GM21526 (cell line): ENCODE measurements around the gene CRYZL1.

Experiments
- ATAC-seq: cut with Tn5 transposase; IDR thresholded peaks from one replicate; pipeline ENCODE4 v1.9.1; 2021; ENCODE audit warnings: moderate library complexity; ENCODE audit not compliant: unreplicated experiment, low FRiP score

Gene CRYZL1

DNA sequence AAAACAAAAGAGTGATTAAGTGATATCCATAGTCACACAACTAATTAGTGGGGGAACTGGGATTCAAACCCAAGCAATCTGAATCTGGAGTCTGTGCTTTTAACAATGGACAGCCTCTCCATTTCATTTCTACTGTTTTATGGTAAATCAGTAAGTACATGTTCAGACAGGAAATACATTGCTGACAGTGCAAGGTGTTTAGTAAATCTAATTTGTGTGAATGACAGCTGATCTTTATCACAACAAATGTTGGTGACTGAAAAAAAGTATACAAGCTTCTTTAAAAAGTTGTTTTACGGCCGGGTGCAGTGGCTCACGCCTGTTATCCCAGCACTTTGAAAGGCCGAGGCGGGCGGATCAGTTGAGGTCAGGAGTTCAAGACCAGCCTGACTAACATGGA lies 73.6 kb downstream of the CRYZL1 start:
- ATAC-seq = no peak

DNA sequence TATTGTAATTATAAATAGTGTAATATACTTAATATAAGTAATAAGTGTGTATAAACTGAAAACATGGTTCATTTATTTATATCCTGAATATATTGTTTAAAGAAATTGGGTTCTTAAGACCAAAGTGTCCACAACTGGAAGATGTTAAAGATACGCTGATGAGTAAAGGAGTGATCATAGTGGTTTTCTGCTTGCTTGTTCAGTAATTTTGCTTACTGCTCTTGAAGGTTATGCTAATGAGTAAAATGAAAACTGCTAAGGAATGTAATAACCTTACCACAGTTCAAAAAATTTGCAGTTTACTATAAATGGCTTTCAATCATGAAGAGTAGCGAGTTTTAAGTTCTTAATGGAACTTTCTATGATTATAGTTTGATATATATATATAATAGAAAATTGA lies 75.0 kb downstream of the CRYZL1 start:
- ATAC-seq = no peak

DNA sequence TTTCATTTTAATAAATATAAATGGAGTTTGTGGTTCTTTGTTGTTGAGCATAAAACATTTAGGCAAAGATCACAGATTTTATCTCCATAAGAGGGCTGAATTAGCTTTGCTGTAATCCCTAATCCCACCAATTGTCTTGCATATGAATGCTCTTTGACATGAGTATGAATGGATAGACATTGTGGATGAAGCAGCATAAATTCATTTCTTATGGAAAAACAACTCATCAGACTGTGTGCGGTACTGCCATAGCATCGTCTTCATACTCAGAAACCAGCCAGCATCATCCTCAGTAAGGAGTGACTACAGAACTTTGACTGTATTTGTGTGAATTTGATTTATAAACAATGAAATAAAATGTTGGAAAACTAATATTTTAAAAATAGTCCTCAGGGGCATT lies 79.2 kb downstream of the CRYZL1 start:
- no peak for ATAC-seq

DNA sequence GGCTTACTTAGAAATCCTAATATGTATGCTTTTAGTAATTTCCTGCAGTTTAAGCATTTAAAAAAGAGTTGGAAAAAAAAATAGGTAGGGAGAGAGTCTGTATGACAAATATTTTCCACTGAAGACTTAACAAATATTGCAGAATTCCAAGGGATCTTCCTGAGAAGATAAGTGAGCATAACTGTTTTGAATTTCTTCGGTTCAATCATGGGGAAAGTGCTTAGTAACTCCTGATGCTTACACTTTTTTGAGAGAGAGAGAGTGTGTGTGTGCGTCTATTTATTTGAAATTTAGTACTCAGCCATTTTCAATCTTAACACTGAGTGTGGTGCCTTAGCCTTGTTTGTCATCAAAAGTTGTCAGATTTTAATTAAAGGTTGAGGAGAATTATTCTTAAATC lies 80.2 kb downstream of the CRYZL1 start:
- no peak for ATAC-seq

DNA sequence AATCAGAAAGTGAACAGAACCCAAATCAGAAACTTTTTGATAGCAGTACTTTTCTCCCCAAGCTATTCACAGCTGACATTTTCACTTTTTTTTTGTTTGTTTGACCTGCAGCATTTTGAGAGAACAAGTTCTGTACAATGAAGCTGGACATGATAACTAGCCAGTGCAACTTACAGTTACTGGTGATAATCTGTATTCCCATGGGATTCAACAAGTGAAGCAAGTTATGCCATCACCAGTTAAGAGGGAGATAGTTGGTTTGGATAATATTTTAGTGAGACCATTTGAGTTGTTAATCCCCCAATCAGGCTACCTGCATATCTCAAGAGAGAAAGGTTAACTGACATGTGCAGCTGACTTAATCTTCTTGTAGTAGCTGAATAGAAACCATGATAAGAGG lies 80.6 kb downstream of the CRYZL1 start:
- no peak for ATAC-seq

DNA sequence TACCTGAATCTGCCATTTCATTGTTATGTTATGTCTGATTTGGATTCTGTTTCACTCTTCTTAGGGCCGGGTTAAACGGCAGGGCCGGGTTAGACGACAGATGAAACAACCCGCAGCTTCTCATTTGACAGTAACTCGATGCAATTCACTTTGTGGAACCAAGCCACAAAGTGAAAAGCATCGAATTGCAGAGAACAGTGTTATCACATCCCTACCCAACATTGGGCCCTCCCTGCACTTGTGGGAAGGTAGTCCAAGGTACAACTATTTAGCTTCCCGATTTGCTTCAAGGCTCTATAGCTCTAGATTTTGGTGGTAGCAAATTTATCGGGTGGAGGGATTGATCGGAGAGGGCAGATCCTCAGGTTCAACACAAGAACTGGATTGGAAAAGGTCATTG lies 81.7 kb downstream of the CRYZL1 start:
- ATAC-seq = no peak

DNA sequence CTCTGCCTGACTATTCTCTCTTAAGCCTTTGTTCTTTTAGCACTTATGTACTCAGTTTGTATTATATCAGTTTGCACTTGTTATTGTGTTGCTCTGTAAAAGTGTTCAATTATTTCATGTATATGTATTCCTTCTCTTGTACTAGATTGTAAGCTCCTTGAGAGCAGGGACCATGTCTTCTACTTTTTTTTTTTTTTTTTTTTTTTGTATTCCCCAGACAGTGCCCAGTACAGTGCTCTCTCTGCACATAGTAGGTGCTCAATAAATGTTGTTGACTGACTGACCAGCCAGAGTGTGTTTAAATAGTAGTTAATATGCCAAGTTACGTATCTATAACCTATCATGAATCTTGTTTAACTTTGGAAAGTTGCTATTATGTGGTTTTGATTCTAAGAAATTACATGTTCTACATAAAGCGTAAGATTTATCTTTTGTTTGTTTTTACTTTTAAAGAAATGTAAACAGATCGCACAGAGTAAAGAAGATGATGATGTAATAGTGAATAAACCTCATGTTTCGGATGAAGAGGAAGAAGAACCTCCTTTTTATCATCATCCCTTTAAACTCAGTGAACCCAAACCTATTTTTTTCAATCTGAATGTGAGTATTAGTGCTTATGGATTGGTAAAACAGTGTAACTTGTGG lies 82.6 kb downstream of the CRYZL1 start:
- ATAC-seq = no peak

DNA sequence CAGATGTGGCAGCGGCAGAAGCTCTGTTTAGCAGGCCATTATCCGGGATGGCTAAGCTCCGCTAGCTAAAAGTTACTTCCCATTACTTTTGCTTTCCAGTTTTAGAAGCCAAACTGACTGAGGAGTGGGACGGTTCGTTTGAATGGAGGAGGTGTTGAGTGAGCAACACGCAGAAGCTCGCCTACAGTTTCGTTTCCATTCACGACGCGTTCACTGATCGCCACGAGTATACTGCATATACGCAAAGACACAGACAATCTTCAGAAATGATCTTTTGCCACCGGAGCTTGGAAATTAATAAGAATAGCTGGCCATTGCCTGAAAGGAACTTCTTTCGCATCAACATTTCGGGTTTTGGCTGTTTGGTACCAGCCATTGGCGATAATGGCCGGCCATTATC lies 84.1 kb downstream of the CRYZL1 start:
- ATAC-seq = no peak

DNA sequence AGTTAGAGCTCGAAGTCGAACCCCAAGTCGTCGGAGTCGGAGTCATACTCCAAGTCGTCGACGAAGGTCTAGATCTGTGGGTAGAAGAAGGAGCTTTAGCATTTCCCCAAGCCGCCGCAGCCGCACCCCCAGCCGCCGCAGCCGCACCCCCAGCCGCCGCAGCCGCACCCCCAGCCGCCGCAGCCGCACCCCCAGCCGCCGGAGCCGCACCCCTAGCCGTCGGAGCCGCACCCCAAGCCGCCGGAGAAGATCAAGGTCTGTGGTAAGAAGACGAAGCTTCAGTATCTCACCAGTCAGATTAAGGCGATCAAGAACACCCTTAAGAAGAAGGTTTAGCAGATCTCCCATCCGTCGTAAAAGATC lies 86.6 kb downstream of the CRYZL1 start:
- no peak for ATAC-seq

DNA sequence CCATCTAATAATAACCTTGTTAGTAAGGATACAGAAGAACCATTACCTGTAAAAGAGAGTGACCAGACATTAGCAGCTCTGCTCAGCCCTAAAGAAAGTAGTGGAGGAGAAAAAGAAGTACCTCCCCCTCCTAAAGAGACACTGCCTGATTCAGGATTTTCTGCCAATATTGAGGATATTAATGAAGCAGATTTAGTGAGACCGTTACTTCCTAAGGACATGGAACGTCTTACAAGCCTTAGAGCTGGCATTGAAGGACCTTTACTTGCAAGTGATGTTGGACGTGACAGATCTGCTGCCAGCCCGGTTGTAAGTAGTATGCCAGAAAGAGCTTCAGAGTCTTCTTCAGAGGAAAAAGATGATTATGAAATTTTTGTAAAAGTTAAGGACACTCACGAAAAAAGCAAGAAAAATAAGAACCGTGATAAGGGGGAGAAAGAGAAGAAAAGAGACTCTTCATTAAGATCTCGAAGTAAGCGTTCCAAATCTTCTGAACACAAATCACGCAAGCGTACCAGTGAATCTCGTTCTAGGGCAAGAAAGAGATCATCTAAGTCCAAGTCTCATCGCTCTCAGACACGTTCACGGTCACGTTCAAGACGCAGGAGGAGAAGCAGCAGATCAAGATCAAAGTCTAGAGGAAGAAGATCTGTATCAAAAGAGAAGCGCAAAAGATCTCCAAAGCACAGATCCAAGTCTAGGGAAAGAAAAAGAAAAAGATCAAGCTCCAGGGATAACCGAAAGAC lies 87.1 kb downstream of the CRYZL1 start:
- ATAC-seq = no peak

DNA sequence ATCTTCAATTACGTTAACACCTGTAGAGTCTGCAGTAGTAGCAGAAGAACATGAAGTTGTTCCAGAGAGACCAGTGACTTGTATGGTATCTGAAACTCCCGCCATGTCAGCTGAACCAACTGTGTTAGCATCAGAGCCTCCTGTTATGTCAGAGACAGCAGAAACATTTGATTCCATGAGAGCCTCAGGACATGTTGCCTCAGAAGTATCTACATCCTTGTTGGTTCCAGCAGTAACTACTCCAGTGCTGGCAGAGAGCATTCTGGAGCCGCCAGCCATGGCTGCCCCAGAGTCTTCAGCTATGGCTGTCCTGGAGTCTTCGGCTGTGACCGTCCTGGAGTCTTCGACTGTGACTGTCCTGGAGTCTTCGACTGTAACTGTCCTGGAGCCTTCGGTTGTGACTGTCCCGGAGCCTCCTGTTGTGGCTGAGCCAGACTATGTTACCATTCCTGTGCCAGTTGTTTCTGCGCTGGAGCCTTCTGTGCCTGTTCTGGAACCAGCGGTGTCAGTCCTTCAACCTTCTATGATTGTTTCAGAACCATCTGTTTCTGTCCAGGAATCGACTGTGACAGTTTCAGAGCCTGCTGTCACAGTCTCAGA lies 88.4 kb downstream of the CRYZL1 start:
- no peak for ATAC-seq

DNA sequence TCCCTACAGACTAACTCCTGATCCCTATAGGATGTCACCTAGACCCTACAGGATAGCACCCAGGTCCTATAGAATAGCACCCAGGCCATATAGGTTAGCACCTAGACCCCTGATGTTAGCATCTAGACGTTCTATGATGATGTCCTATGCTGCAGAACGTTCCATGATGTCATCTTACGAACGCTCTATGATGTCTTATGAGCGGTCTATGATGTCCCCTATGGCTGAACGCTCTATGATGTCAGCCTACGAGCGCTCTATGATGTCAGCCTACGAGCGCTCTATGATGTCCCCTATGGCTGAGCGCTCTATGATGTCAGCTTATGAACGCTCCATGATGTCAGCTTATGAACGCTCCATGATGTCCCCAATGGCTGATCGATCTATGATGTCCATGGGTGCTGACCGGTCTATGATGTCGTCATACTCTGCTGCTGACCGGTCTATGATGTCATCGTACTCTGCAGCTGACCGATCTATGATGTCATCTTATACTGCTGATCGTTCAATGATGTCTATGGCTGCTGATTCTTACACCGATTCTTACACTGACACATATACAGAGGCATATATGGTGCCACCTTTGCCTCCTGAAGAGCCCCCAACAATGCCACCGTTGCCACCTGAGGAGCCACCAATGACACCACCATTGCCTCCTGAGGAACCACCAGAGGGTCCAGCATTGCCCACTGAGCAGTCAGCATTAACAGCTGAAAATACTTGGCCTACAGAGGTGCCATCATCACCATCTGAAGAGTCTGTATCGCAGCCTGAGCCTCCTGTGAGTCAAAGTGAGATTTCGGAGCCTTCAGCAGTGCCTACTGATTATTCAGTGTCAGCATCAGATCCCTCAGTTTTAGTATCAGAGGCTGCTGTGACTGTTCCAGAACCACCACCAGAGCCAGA lies 89.2 kb downstream of the CRYZL1 start:
- ATAC-seq = no peak

DNA sequence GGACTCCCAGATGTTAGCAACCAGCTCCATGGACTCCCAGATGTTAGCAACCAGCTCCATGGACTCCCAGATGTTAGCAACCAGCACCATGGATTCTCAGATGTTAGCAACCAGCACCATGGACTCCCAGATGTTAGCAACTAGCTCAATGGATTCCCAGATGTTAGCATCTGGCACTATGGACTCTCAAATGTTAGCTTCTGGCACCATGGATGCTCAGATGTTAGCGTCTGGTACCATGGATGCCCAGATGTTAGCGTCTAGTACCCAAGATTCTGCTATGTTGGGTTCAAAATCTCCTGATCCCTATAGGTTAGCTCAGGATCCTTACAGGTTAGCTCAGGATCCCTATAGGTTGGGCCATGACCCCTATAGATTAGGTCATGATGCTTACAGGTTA lies 89.9 kb downstream of the CRYZL1 start:
- no peak for ATAC-seq

DNA sequence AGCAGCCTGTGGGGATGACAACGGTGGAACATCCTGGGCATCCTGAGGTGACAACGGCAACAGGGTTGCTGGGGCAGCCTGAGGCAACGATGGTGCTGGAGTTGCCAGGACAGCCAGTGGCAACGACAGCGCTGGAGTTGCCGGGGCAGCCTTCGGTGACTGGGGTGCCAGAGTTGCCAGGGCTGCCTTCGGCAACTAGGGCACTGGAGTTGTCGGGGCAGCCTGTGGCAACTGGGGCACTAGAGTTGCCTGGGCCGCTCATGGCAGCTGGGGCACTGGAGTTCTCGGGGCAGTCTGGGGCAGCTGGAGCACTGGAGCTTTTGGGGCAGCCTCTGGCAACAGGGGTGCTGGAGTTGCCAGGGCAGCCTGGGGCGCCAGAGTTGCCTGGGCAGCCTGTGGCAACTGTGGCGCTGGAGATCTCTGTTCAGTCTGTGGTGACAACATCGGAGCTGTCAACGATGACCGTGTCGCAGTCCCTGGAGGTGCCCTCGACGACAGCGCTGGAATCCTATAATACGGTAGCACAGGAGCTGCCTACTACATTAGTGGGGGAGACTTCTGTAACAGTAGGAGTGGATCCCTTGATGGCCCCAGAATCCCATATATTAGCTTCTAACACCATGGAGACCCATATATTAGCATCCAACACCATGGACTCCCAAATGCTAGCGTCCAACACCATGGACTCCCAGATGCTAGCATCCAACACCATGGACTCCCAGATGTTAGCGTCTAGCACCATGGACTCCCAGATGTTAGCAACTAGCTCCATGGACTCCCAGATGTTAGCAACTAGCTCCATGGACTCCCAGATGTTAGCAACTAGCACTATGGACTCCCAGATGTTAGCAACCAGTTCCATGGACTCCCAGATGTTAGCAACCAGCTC lies 90.5 kb downstream of the CRYZL1 start:
- no peak for ATAC-seq

DNA sequence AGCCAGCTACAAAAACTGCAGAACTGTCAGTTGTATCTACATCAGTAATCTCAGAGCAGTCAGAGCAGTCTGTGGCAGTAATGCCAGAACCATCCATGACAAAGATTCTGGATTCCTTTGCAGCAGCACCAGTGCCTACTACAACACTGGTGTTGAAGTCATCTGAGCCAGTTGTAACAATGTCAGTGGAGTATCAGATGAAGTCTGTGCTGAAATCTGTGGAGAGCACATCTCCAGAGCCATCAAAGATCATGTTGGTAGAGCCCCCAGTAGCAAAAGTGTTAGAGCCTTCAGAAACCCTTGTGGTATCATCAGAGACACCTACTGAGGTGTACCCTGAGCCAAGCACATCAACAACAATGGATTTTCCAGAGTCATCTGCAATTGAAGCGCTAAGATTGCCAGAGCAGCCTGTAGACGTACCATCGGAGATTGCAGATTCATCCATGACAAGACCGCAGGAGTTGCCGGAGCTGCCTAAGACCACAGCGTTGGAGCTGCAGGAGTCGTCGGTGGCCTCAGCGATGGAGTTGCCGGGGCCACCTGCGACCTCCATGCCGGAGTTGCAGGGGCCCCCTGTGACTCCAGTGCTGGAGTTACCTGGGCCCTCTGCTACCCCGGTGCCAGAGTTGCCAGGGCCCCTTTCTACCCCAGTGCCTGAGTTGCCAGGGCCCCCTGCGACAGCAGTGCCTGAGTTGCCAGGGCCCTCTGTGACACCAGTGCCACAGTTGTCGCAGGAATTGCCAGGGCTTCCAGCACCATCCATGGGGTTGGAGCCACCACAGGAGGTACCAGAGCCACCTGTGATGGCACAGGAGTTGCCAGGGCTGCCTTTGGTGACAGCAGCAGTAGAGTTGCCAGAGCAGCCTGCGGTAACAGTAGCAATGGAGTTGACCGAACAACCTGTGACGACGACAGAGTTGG lies 91.4 kb downstream of the CRYZL1 start:
- no peak for ATAC-seq

DNA sequence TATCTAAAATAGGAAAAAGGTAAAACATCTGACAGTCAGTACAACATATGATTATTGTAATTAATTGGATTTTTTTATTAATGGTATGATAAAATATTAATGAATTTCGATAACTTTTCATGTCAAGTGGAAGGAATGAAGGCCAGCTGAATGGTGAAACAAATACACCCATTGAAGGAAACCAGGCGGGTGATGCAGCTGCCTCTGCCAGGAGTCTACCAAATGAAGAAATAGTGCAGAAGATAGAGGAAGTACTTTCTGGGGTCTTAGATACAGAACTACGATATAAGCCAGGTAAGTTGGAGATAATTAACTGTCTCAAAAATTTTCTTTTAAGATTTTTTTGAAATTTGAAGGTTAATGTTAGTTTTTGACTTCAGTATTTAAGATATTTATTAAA lies 95.5 kb downstream of the CRYZL1 start:
- no peak for ATAC-seq

DNA sequence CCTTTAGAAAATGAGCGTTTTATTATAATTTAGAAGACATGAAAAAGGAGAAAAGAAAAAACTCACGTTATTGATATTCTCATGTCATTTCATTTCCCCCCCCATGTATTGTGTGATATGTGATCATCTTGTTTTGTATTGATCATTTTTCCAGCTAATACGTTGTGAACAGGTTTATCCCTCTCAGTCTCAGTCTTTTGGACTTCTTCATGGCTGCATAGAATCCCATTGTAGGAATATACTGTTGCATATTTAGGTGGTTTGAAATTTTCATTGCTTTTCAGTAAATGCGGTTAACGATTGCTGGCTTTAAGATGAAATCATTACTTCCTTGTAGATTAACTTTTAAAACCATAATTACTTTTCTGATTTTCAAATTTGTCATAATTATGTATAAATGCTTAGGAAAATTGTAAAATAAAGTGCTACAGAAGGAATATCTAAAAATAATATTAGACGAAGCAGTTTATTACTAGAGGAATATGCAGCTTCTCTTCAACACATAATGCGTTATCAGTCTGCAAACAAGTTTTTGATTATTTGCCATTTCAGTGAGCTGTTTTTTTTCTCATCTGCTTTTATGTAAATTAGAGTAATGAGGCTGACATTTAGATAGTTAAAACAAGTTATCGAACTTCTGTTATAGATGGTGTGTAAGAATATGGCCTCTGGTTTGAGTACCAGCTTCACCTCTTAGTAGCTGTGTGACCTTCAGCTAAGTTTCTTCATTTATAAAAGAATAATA lies 96.9 kb downstream of the CRYZL1 start:
- no peak for ATAC-seq

DNA sequence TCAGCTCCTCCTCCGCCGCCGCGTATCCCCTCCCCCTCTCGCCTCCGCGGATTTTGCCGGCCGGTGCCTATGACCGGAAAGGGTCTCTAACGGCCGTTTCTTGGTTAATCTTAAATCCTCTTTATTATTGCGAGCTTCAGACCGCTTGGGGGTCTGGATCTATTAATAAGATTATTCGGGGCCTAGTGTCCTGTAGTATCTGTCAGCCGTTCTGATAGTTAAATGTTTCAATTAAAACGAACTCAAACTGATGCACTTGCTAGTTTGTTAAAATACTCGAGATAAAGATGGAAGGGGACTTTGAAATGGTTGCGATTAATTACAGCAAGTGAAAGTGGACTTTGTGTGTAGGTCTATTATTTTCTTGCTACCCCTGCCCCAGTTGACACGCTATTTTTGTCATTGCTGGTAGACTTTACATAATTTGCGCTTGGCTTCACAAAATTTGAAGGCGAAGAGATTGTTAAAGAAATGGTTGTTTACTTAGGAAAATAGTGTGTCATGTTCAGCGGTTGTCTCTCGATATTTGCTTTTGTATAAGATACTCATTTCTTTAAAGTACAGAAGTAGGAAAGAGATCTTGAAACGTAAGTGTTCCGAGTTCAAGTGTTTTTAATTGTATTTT lies 97.9 kb downstream of the CRYZL1 start:
- ATAC-seq = no peak
